K562 (cell line): Measurements from ENCODE around the gene HEBP2. TPM values are rescaled to one million over a fixed set of nuclear protein-coding genes. Genes with fewer than 3 reads are reported as not detected.

Experiments used
- ATAC-seq: fragments of 200-7000 bp; cut with Tn5 transposase; 3 replicates; pipeline ENCODE4 v1.9.1; 2020; ENCODE audit warnings: moderate library complexity
- BruUV-seq: library from RNA; stranded (reverse); fragments of 400-500 nt; replicated peaks from 2 replicates; lab custom pipeline; 2021; lab: Mats Ljungman, UMichigan
- CTCF ChIA-PET: fragments of 300-600 bp; formaldehyde crosslinking; extraction: SDS; loops from one replicate; lab custom pipeline; 2021; ENCODE audit warnings: low intra/inter-chr PET ratio; lab: Yijun Ruan, JAX
- POLR2A ChIA-PET: fragments of 300-600, 350-650 bp; sonication (Branson Sonifier 250); formaldehyde crosslinking; extraction: SDS; loops from one replicate; lab custom pipeline; 2021; ENCODE audit warnings: antibody characterized with exemption, inconsistent platforms; lab: Yijun Ruan, JAX
- DNase-seq, 4 experiments: peaks; one replicate each; pipeline versions ENCODE4 v3.0.0 to v3.0.0-alpha.2; 2011 to 2018; ENCODE audit warnings: low spot score in 3 of 4, mixed read lengths in 3 of 4; ENCODE audit errors: extremely low read depth in 1 of 4
- FAIRE-seq: peaks from 2 replicates; lab custom pipeline; 2011; peaks lifted over from hg19 to GRCh38; lab: Jason Lieb, UNC
- H2AFZ ChIP-seq: 2 replicates; pipeline ENCODE4 v1.6.0; 2011; ENCODE audit warnings: low read depth, low read length, control low read depth, inconsistent platforms
- H3K27ac ChIP-seq: fragments of 200-600 bp; 3 replicates; pipeline ENCODE4 v1.8.0; 2011; ENCODE audit warnings: low read depth, mild to moderate bottlenecking, control low read depth, inconsistent platforms, low read length, moderate library complexity, mixed read lengths; ENCODE audit errors: extremely low read depth
- H3K27me3 ChIP-seq, 2 experiments: fragments of 300-600 bp in 1 of 2; 2 replicates in 1 of 2; 3 replicates in 1 of 2; pipeline versions ENCODE4 v1.6.0 to v1.8.0; 2011; ENCODE audit warnings: inconsistent platforms in 2 of 2, low read length in 2 of 2, mild to moderate bottlenecking in 1 of 2, mixed read lengths in 1 of 2, moderate library complexity in 1 of 2; ENCODE audit not compliant: control insufficient read depth in 2 of 2, insufficient read depth in 2 of 2
- H3K36me3 ChIP-seq: fragments of 300-600 bp; 3 replicates; pipeline ENCODE4 v1.8.0; 2011; ENCODE audit warnings: mild to moderate bottlenecking, low read length, inconsistent platforms; ENCODE audit not compliant: control insufficient read depth, insufficient read depth
- H3K4me1 ChIP-seq, 2 experiments: fragments of 200-600 bp in 1 of 2; replicated peaks in 1 of 2; 2 replicates in 1 of 2; 3 replicates in 1 of 2; pipeline versions ENCODE4 v1.5.1 to v1.8.0; 2011; ENCODE audit warnings: inconsistent platforms in 2 of 2, low read length in 2 of 2, mild to moderate bottlenecking in 1 of 2, mixed read lengths in 1 of 2, moderate library complexity in 1 of 2; ENCODE audit not compliant: control insufficient read depth in 2 of 2, insufficient read depth in 2 of 2
- H3K4me2 ChIP-seq: 2 replicates; pipeline ENCODE4 v1.6.1; 2011; ENCODE audit warnings: low read length, control low read depth, inconsistent platforms, mixed read lengths; ENCODE audit not compliant: insufficient read depth
- H3K4me3 ChIP-seq: fragments of 200-600 bp; sonication (generic), shearing (Covaris generic); 2 replicates; pipeline ENCODE4 v1.5.1; 2016; ENCODE audit warnings: control low read depth, inconsistent platforms
- H3K79me2 ChIP-seq: fragments of 200-600 bp; 3 replicates; pipeline ENCODE4 v1.8.0; 2011; ENCODE audit warnings: low read length, inconsistent platforms; ENCODE audit not compliant: control insufficient read depth, insufficient read depth
- H3K9ac ChIP-seq, 2 experiments: 2 replicates each; pipeline versions ENCODE4 v1.6.0 to v1.6.1; 2011; ENCODE audit warnings: low read depth in 2 of 2, low read length in 2 of 2, control low read depth in 1 of 2, inconsistent platforms in 1 of 2, mild to moderate bottlenecking in 1 of 2, mixed read lengths in 1 of 2; ENCODE audit not compliant: insufficient read depth in 1 of 2
- H3K9me1 ChIP-seq: one replicate; pipeline ENCODE4 v1.6.0; 2011; ENCODE audit warnings: inconsistent platforms, mild to moderate bottlenecking, low read length, moderate library complexity; ENCODE audit not compliant: control insufficient read depth, insufficient read depth
- H3K9me3 ChIP-seq: replicated peaks from 2 replicates; pipeline ENCODE4 v1.5.1; 2011; ENCODE audit warnings: low read depth, low read length, inconsistent platforms; ENCODE audit not compliant: control insufficient read depth, insufficient read depth
- H4K20me1 ChIP-seq: replicated peaks from 2 replicates; pipeline ENCODE4 v1.6.1; 2011; ENCODE audit warnings: low read length, inconsistent platforms, mixed read lengths; ENCODE audit not compliant: control insufficient read depth, insufficient read depth
- FOXA1 ChIP-seq: fragments of 450-650 bp; IDR thresholded peaks from 2 replicates; pipeline ENCODE4 v1.6.1; 2016; ENCODE audit warnings: mild to moderate bottlenecking, borderline replicate concordance
- HOXB6 ChIP-seq: fragments of 250-450 bp; sonication (Bioruptor Pico); IDR thresholded peaks from 2 replicates; pipeline ENCODE4 v1.5.1; 2022; ENCODE audit warnings: mild to moderate bottlenecking, borderline replicate concordance
- MAFG ChIP-seq: fragments of 450-650 bp; conservative IDR thresholded peaks from 2 replicates; pipeline ENCODE4 v1.6.1; 2016; ENCODE audit warnings: missing genetic modification characterization, missing compliant biosample characterization
- NR3C1 ChIP-seq: sonication (generic); formaldehyde crosslinking; IDR thresholded peaks from 2 replicates; pipeline ENCODE4 v1.8.1; 2022; ENCODE audit warnings: missing genetic modification reagents
- STAT5B ChIP-seq: fragments of 250-450 bp; sonication (Bioruptor Pico); IDR thresholded peaks from 2 replicates; pipeline ENCODE4 v1.8.0; 2021; ENCODE audit warnings: mild to moderate bottlenecking, inconsistent platforms
- ZC3H8 ChIP-seq: fragments of 450-650 bp; IDR thresholded peaks from 2 replicates; pipeline ENCODE4 v1.6.1; 2017
- WGBS: fragments of 100-300 bp; shearing (Covaris generic); methylation state at CpG from one replicate; pipeline ENCODE4 v1.1.6; 2016; ENCODE audit warnings: low coverage, mixed read lengths; ENCODE audit not compliant: insufficient coverage; ENCODE audit errors: missing lambda C conversion rate; 5-methylcytosine and 5-hydroxymethylcytosine counted together
- in situ Hi-C: fragments of 300-500 bp; cut with MboI; formaldehyde crosslinking; loops from 4 replicates; pipeline ENCODE4 v1.15.0; 2018; ENCODE audit warnings: inconsistent platforms, mixed read lengths
- intact Hi-C: fragments of 100-400 bp; cut with micrococcal nuclease; formaldehyde crosslinking; loops from 2 replicates; pipeline ENCODE4 v1.14.2; 2022
- polyA plus RNA-seq, 8 experiments: library from polyadenylated mRNA; depleted of rRNA in 4 of 8; stranded (reverse) in 5 of 8; unstranded in 3 of 8; fragments of >200 nt; fragmentation: Nextera tagmentation in 2 of 8; fragmentation: Illumina TruSeq in 1 of 8; extraction: Ambion mirVana in 2 of 8; extraction: Trizol in 1 of 8; gene quantifications; 2 replicates each; pipeline versions ENCODE4 v1.2.1 to v1.2.3, GENCODE V29; 2011 to 2014; ENCODE audit warnings: inconsistent platforms in 1 of 8, missing spikeins in 1 of 8
- total RNA-seq, 7 experiments: library from RNA; depleted of rRNA in 6 of 7; stranded (reverse); fragments of >200 nt in 6 of 7; fragmentation: Illumina TruSeq in 2 of 7; extraction: Trizol in 2 of 7; gene quantifications; 2 replicates each; pipeline versions ENCODE4 v1.2.1 to v1.2.3, GENCODE V29; 2011 to 2021; ENCODE audit warnings: low replicate concordance in 1 of 7
- TF ChIP-seq, protein P1 (sequence below), 2 experiments: fragments of 450-650 bp in 1 of 2; sonication (generic) in 1 of 2; formaldehyde crosslinking in 1 of 2; IDR thresholded peaks in 1 of 2; conservative IDR thresholded peaks in 1 of 2; 2 replicates each; pipeline versions ENCODE4 v1.6.1 to v1.8.1; 2016 to 2023; ENCODE audit warnings: mild to moderate bottlenecking in 2 of 2, moderate library complexity in 2 of 2, inconsistent platforms in 1 of 2, missing genetic modification reagents in 1 of 2
- TF ChIP-seq, protein P2 (sequence below): IDR thresholded peaks from 2 replicates; pipeline ENCODE4 v1.6.1; 2014; ENCODE audit warnings: antibody characterized with exemption

HEBP2 gene
- total and polyA plus RNA-seq, 9 of the 15 experiments (the other 6 are each of a cell fraction or from before 2014, with no cell fraction given), result 8.5 to 63.7 (median 36.9) TPM

DNA sequence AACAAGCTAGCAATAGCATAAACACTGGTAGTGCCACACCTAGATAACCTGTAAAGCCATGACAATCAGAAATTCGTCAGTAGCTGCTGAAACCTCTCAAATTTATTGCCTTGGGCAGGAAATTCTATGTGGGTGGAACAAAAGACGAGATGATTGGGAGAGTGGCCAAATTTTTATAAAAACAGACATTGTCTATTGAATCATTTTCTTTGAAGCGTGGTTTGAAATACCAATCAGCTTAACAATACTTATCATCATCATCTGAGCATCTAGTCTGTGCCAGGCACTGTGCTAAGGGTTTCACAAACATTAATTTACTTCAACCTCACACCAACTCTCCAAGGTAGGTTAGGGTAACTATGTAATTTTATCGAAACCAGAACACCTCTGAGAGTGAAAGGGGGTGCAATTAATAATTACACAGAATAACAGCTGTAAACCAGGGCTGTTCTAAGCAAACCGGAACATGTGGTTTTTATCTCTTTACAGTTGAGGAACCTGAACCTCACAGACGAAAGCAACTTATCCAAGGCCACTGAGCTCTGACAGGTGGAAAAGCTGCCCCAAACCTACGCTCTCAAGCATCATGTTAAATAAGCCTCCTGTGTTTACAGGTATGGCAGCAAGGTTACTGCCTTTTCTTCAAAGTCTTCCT is 51.9 kb downstream of the HEBP2 start:
- Histone ChIP-seq H3K4me1 (no peaks in the 10 kb centered on the region), H2AFZ (no peak overlapping the region), H4K20me1 (no peaks in the 10 kb centered on the region), H3K27me3 (peaks cover 5 to 9% of the 10 kb centered on the region in 2 experiments; a peak in 3 of 5 replicates), H3K79me2 (no peaks in the 10 kb centered on the region), H3K36me3 (no peaks in the 10 kb centered on the region), H3K9me1 (no peaks in the 10 kb centered on the region), H3K9me3 (no peaks in the 10 kb centered on the region), H3K9ac (no peak overlapping the region), H3K27ac (no peak overlapping the region), H3K4me2 (no peak overlapping the region), H3K4me3 (no peak overlapping the region)
- WGBS, result under 1% methylated on average over 7 of the region's 7 CpGs
- POLR2A ChIA-PET, result interaction anchor here (0.7 to 0.8 kb wide), 3 partner anchors 8 to 25 kb away, joined by 3 read pairs; no protein-coding TSS in a partner anchor
- intact Hi-C loops, result no loop called here
- in situ Hi-C loops, result no loop called here
- no peak for FAIRE-seq
- BruUV-seq, result no TSS peak
- no peak for ATAC-seq
- no peak for DNase-seq
- CTCF ChIA-PET, result no interaction called here
- TF ChIP-seq MAFG (tag), result no peak
- TF ChIP-seq, protein P1, sequence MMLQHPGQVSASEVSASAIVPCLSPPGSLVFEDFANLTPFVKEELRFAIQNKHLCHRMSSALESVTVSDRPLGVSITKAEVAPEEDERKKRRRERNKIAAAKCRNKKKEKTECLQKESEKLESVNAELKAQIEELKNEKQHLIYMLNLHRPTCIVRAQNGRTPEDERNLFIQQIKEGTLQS (IDR thresholded peaks at IDR 0.05), result no peak
- TF ChIP-seq, protein P1 (CRISPR knock-in tag; conservative IDR thresholded peaks at IDR 0.05), result no peak
- TF ChIP-seq ZC3H8, result no peak
- no peak for TF ChIP-seq STAT5B (CRISPR knock-in tag)
- TF ChIP-seq NR3C1, result no peak
- TF ChIP-seq, protein P2, sequence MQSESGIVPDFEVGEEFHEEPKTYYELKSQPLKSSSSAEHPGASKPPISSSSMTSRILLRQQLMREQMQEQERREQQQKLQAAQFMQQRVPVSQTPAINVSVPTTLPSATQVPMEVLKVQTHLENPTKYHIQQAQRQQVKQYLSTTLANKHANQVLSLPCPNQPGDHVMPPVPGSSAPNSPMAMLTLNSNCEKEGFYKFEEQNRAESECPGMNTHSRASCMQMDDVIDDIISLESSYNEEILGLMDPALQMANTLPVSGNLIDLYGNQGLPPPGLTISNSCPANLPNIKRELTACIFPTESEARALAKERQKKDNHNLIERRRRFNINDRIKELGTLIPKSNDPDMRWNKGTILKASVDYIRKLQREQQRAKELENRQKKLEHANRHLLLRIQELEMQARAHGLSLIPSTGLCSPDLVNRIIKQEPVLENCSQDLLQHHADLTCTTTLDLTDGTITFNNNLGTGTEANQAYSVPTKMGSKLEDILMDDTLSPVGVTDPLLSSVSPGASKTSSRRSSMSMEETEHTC, result no peak
- no peak for TF ChIP-seq HOXB6 (CRISPR knock-in tag)
- TF ChIP-seq FOXA1, result no peak
